Measurements from ENCODE around the gene NREP.
A peak's percentile ranks its signal among the peaks of the same experiment; 100 is the strongest.
"Not testable (repeated sequence)": the region's sequence is repeated elsewhere in the genome, so short reads cannot be mapped to it uniquely, and the experiment has no call there.

The NREP gene

DNA sequence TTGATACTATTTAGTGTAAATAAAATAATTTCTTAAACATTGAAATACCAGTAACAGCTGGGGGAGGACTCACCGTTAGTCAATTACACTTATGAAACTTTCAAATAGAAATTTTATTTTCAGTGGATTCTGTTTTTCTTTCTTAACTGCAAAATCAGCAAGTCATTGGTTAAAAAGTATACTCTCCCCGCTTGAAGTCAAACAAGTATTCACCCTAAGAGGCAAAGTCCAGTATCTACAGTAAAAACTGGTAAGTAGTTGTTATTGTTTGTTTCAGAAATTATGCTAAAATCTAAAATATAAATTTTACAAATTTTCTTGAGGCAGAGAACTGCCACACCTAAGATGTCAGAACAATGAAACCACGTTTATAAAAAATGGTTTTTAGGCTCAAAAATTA lies 22.4 kb downstream of the NREP start:
- peaks cover 69% of the 10 kb centered on the region for H3K36me3 ChIP-seq (ENCODE audit: insufficient read depth, low read length)

GRCh38 chr5:111734013-111734412 lies 23.0 kb downstream of the NREP start:
- Histone ChIP-seq H3K9ac (ENCODE audit: low read depth, low read length) (peak overlapping the region; percentile 58), H3K4me2 (ENCODE audit: low read length) (peak overlapping the region; percentile 53), H3K4me1 (ENCODE audit: control insufficient read depth, insufficient read depth, low read length) (peaks cover 61% of the 10 kb centered on the region), H3K27me3 (ENCODE audit: control insufficient read depth, insufficient read depth, low read length) (no peaks in the 10 kb centered on the region), H3K4me3 (ENCODE audit: low read length) (no peak overlapping the region), H3K36me3 (ENCODE audit: insufficient read depth, low read length) (peaks cover 66% of the 10 kb centered on the region), H3K9me3 (replicated peaks; ENCODE audit: low read length) (no peaks in the 10 kb centered on the region)

More for the DNA sequence above, 22.4 kb downstream of the NREP start:
- H3K9ac ChIP-seq (ENCODE audit: low read depth, low read length) = peak overlapping the region; percentile 54
- no peaks in the 10 kb centered on the region for H3K9me3 ChIP-seq (replicated peaks; ENCODE audit: low read length)
- peaks cover 67% of the 10 kb centered on the region for H3K4me1 ChIP-seq (ENCODE audit: control insufficient read depth, insufficient read depth, low read length)
- no peaks in the 10 kb centered on the region for H3K27me3 ChIP-seq (ENCODE audit: control insufficient read depth, insufficient read depth, low read length)
- H3K4me3 ChIP-seq (ENCODE audit: low read length) = no peak overlapping the region
- H3K4me2 ChIP-seq (ENCODE audit: low read length) = peak overlapping the region; percentile 53

- Histone ChIP-seq H3K27me3 (ENCODE audit: control insufficient read depth, insufficient read depth, low read length) (no peaks in the 10 kb centered on the region), H3K36me3 (ENCODE audit: insufficient read depth, low read length) (peaks cover 70% of the 10 kb centered on the region), H3K9ac (ENCODE audit: low read depth, low read length) (peak overlapping the region; percentile 58), H3K4me1 (ENCODE audit: control insufficient read depth, insufficient read depth, low read length) (peaks cover 56% of the 10 kb centered on the region), H3K9me3 (replicated peaks; ENCODE audit: low read length) (no peaks in the 10 kb centered on the region), H3K4me2 (ENCODE audit: low read length) (peak overlapping the region; percentile 25), H3K4me3 (ENCODE audit: low read length) (no peak overlapping the region)
These were observed 23.4 kb downstream of the NREP start for GRCh38 chr5:111733571-111733970.

GRCh38 chr5:111731638-111732037 lies 25.4 kb downstream of the NREP start:
- peaks cover 84% of the 10 kb centered on the region for H3K36me3 ChIP-seq (ENCODE audit: insufficient read depth, low read length)
- H3K9me3 ChIP-seq (replicated peaks; ENCODE audit: low read length) = no peaks in the 10 kb centered on the region
- H3K4me2 ChIP-seq (ENCODE audit: low read length) = no peak overlapping the region
- no peak overlapping the region for H3K9ac ChIP-seq (ENCODE audit: low read depth, low read length)
- no peak overlapping the region for H3K4me3 ChIP-seq (ENCODE audit: low read length)
- peaks cover 37% of the 10 kb centered on the region for H3K4me1 ChIP-seq (ENCODE audit: control insufficient read depth, insufficient read depth, low read length)
- no peaks in the 10 kb centered on the region for H3K27me3 ChIP-seq (ENCODE audit: control insufficient read depth, insufficient read depth, low read length)

DNA sequence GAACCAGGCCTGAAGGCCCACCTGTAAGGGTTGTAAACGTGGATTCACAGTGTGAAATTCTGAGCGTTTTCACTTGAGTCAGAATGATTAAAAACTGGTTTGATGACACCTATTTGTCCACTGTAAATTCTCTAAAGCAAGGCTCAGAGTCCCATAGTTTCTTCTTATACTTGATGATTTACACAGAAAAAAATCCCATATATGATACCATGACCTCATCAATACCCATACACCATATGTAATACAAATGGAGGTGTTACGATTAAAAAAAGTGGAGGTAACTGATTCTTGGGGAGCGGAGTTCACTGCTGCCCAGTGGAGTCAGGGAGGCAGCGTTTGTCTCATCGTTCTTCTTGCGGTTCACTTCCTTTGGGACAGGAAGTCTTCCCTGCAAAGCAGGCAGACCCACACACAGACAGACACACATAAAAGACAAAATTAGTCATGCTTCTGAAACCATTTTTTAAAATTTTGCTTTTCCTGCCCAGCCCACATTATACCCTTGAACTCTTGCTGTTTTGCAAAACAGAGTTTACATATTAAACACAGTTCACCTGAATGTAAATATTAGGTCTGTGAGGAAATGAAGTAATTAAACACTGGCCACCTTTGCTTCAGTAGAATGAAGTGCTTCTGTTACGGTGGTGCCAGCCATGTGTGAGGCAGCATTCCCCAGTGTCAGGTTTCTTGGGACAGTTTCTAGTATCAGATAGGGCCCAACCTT lies 26.2 kb downstream of the NREP start:
- no peak overlapping the region for H3K9ac ChIP-seq (ENCODE audit: low read depth, low read length)
- peaks cover 30% of the 10 kb centered on the region for H3K4me1 ChIP-seq (ENCODE audit: control insufficient read depth, insufficient read depth, low read length)
- no peaks in the 10 kb centered on the region for H3K9me3 ChIP-seq (replicated peaks; ENCODE audit: low read length)
- H3K27me3 ChIP-seq (ENCODE audit: control insufficient read depth, insufficient read depth, low read length) = no peaks in the 10 kb centered on the region
- H3K4me2 ChIP-seq (ENCODE audit: low read length) = no peak overlapping the region
- H3K4me3 ChIP-seq (ENCODE audit: low read length) = no peak overlapping the region
- H3K36me3 ChIP-seq (ENCODE audit: insufficient read depth, low read length) = peaks cover 81% of the 10 kb centered on the region

- no peaks in the 10 kb centered on the region for H3K9me3 ChIP-seq (replicated peaks; ENCODE audit: low read length)
- peaks cover 12% of the 10 kb centered on the region for H3K4me1 ChIP-seq (ENCODE audit: control insufficient read depth, insufficient read depth, low read length)
- H3K9ac ChIP-seq (ENCODE audit: low read depth, low read length) = no peak overlapping the region
- H3K4me2 ChIP-seq (ENCODE audit: low read length) = no peak overlapping the region
- H3K36me3 ChIP-seq (ENCODE audit: insufficient read depth, low read length) = peaks cover 71% of the 10 kb centered on the region
- no peaks in the 10 kb centered on the region for H3K27me3 ChIP-seq (ENCODE audit: control insufficient read depth, insufficient read depth, low read length)
- H3K4me3 ChIP-seq (ENCODE audit: low read length) = no peak overlapping the region
These were observed 28.1 kb downstream of the NREP start for GRCh38 chr5:111728941-111729340.

DNA sequence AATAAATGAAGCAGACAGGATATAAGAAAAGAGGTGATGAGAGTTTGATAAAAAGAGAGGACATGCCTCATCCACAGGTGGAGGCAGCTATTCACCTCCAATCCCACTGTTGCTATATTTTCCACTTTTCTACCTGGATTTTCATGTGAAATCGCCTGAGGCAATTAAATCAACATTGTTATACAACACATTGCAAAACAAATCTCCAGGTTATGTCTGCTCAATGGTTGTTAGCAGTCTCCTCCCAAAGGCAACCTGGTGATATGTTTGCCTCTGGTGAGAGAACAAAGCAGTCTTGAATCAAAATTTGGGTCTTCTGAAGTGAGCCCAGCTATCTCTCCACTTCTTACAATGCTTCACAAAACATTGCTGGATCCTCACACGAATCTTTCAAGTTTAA lies 30.0 kb downstream of the NREP start:
- Histone ChIP-seq H3K4me1 (ENCODE audit: control insufficient read depth, insufficient read depth, low read length) (no peaks in the 10 kb centered on the region), H3K9me3 (replicated peaks; ENCODE audit: low read length) (no peaks in the 10 kb centered on the region), H3K27me3 (ENCODE audit: control insufficient read depth, insufficient read depth, low read length) (no peaks in the 10 kb centered on the region), H3K9ac (ENCODE audit: low read depth, low read length) (no peak overlapping the region), H3K4me2 (ENCODE audit: low read length) (no peak overlapping the region), H3K4me3 (ENCODE audit: low read length) (no peak overlapping the region), H3K36me3 (ENCODE audit: insufficient read depth, low read length) (peaks cover 52% of the 10 kb centered on the region)

- Histone ChIP-seq H3K27me3 (ENCODE audit: control insufficient read depth, insufficient read depth, low read length) (no peaks in the 10 kb centered on the region), H3K9ac (ENCODE audit: low read depth, low read length) (no peak overlapping the region), H3K4me2 (ENCODE audit: low read length) (no peak overlapping the region)
These were observed 34.9 kb downstream of the NREP start for GRCh38 chr5:111722140-111722539.

GRCh38 chr5:111720333-111720890 lies 36.6 kb downstream of the NREP start:
- Histone ChIP-seq H3K9ac (ENCODE audit: low read depth, low read length) (no peak overlapping the region), H3K4me2 (ENCODE audit: low read length) (no peak overlapping the region), H3K4me3 (ENCODE audit: low read length) (no peak overlapping the region), H3K27me3 (ENCODE audit: control insufficient read depth, insufficient read depth, low read length) (no peaks in the 10 kb centered on the region), H3K9me3 (replicated peaks; ENCODE audit: low read length) (no peaks in the 10 kb centered on the region), H3K36me3 (ENCODE audit: insufficient read depth, low read length) (peaks cover 1% of the 10 kb centered on the region), H3K4me1 (ENCODE audit: control insufficient read depth, insufficient read depth, low read length) (no peaks in the 10 kb centered on the region)

More at GRCh38 chr5:111722140-111722539, 34.9 kb downstream of the NREP start:
- H3K4me3 ChIP-seq (ENCODE audit: low read length) = no peak overlapping the region
- peaks cover 12% of the 10 kb centered on the region for H3K36me3 ChIP-seq (ENCODE audit: insufficient read depth, low read length)
- no peaks in the 10 kb centered on the region for H3K4me1 ChIP-seq (ENCODE audit: control insufficient read depth, insufficient read depth, low read length)
- no peaks in the 10 kb centered on the region for H3K9me3 ChIP-seq (replicated peaks; ENCODE audit: low read length)

- no peaks in the 10 kb centered on the region for H3K36me3 ChIP-seq (ENCODE audit: insufficient read depth, low read length)
- no peaks in the 10 kb centered on the region for H3K4me1 ChIP-seq (ENCODE audit: control insufficient read depth, insufficient read depth, low read length)
- H3K4me2 ChIP-seq (ENCODE audit: low read length) = no peak overlapping the region
- H3K4me3 ChIP-seq (ENCODE audit: low read length) = no peak overlapping the region
- no peaks in the 10 kb centered on the region for H3K27me3 ChIP-seq (ENCODE audit: control insufficient read depth, insufficient read depth, low read length)
- no peak overlapping the region for H3K9ac ChIP-seq (ENCODE audit: low read depth, low read length)
- no peaks in the 10 kb centered on the region for H3K9me3 ChIP-seq (replicated peaks; ENCODE audit: low read length)
These were observed 37.2 kb downstream of the NREP start for GRCh38 chr5:111719773-111720172.

- H3K9ac ChIP-seq (ENCODE audit: low read depth, low read length); H3K4me3 ChIP-seq (ENCODE audit: low read length); H3K9me3 ChIP-seq (replicated peaks; ENCODE audit: low read length); H3K27me3 ChIP-seq (ENCODE audit: control insufficient read depth, insufficient read depth, low read length); H3K4me2 ChIP-seq (ENCODE audit: low read length); H3K36me3 ChIP-seq (ENCODE audit: insufficient read depth, low read length); H3K4me1 ChIP-seq (ENCODE audit: control insufficient read depth, insufficient read depth, low read length): not testable (repeated sequence)
These were observed 40.2 kb downstream of the NREP start for GRCh38 chr5:111716789-111717188.

GRCh38 chr5:111707630-111708164 lies 49.3 kb downstream of the NREP start:
- Histone ChIP-seq H3K27me3 (ENCODE audit: control insufficient read depth, insufficient read depth, low read length) (no peaks in the 10 kb centered on the region), H3K9me3 (replicated peaks; ENCODE audit: low read length) (no peaks in the 10 kb centered on the region), H3K36me3 (ENCODE audit: insufficient read depth, low read length) (no peaks in the 10 kb centered on the region), H3K9ac (ENCODE audit: low read depth, low read length) (no peak overlapping the region), H3K4me2 (ENCODE audit: low read length) (no peak overlapping the region), H3K4me1 (ENCODE audit: control insufficient read depth, insufficient read depth, low read length) (no peaks in the 10 kb centered on the region), H3K4me3 (ENCODE audit: low read length) (no peak overlapping the region)
